ENCODE results near the gene RABEP2. TPM values are rescaled to one million over a fixed set of nuclear protein-coding genes. Genes with fewer than 3 reads are reported as not detected.

The RABEP2 gene
- polyA plus RNA-seq, 1 donor from 2014 or later, result 31.7 TPM

DNA sequence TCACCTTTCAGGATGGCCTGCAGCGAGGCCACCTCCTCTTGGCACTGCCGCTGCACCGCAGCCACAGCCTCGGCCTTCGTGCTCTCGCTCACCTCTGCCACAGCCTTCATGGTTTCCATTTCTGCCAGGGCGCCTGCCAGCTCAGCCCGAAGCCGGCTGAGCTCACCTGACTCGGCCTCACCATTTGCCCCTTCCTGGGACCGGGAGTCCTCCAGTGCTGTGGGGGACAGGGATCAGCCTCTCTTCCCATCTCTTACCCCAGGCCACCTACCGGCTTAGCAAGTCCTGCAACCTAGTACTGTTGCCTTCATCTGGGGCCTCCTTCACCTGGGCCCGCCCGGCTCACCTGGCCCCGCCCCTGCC, 658 bp downstream of the RABEP2 start:
- peaks cover 25 to 30% (median 29%) of the 10 kb centered on the region in 3 donors for H3K4me1 Mint-ChIP-seq
- H3K36me3 Mint-ChIP-seq, result no peaks in the 10 kb centered on the region
- H3K27ac Mint-ChIP-seq, result peak overlapping the region; percentile 88 to 96 (median 95)
- H3K4me3 Mint-ChIP-seq, result peak overlapping the region; percentile 91 to 98 (median 96)
- H3K27me3 Mint-ChIP-seq, result no peaks in the 10 kb centered on the region
- H3K9me3 Mint-ChIP-seq, result no peaks in the 10 kb centered on the region

GRCh38 chr16:28923652-28924398, 1.2 kb downstream of the RABEP2 start:
- peaks cover 25 to 30% (median 26%) of the 10 kb centered on the region in 3 donors for H3K4me1 Mint-ChIP-seq
- no peaks in the 10 kb centered on the region for H3K9me3 Mint-ChIP-seq
- peak overlapping the region; percentile 88 to 96 (median 95) for H3K27ac Mint-ChIP-seq
- no peaks in the 10 kb centered on the region for H3K27me3 Mint-ChIP-seq
- H3K36me3 Mint-ChIP-seq, result no peaks in the 10 kb centered on the region
- peak overlapping the region; percentile 91 to 98 (median 96) for H3K4me3 Mint-ChIP-seq

GRCh38 chr16:28923231-28923587, 1.8 kb downstream of the RABEP2 start:
- no peaks in the 10 kb centered on the region for H3K36me3 Mint-ChIP-seq
- no peaks in the 10 kb centered on the region for H3K27me3 Mint-ChIP-seq
- peak overlapping the region; percentile 88 to 96 (median 95) for H3K27ac Mint-ChIP-seq
- peak overlapping the region; percentile 91 to 98 (median 96) for H3K4me3 Mint-ChIP-seq
- no peaks in the 10 kb centered on the region for H3K9me3 Mint-ChIP-seq
- H3K4me1 Mint-ChIP-seq, result peaks cover 25 to 29% (median 25%) of the 10 kb centered on the region in 3 donors

DNA sequence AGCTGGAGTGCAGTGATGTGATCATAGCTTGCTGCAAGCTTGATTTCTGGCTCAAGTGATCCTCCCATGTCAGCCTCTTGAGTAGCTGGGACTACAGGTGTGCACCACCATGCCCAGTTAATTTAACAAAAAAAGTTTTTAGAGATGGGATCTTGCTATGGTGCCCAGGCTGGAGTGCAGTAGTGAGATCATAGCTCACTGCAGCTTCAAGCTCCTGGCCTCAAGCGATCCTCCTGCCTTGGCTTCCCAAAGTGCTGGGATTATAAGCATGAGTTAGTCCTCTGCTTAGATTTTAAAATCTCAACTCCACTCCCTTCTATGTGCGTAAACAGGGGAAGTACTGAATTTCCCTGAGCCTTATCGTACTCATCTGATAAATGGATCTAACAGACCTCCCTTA, 6.3 kb downstream of the RABEP2 start:
- Mint-ChIP-seq H3K4me3 (no peak overlapping the region), H3K9me3 (no peaks in the 10 kb centered on the region), H3K4me1 (peaks cover 15 to 25% (median 20%) of the 10 kb centered on the region in 3 donors), H3K27me3 (no peaks in the 10 kb centered on the region), H3K27ac (no peak overlapping the region), H3K36me3 (peaks cover 3% of the 10 kb centered on the region)

GRCh38 chr16:28917095-28917494, 7.9 kb downstream of the RABEP2 start:
- peaks cover 5% of the 10 kb centered on the region for H3K36me3 Mint-ChIP-seq
- no peak overlapping the region for H3K4me3 Mint-ChIP-seq
- peaks cover 10 to 12% (median 11%) of the 10 kb centered on the region in 3 donors for H3K4me1 Mint-ChIP-seq
- no peaks in the 10 kb centered on the region for H3K9me3 Mint-ChIP-seq
- H3K27ac Mint-ChIP-seq, result peak overlapping the region in 2 of 3 donors; percentile 8 to 59
- H3K27me3 Mint-ChIP-seq, result no peaks in the 10 kb centered on the region

DNA sequence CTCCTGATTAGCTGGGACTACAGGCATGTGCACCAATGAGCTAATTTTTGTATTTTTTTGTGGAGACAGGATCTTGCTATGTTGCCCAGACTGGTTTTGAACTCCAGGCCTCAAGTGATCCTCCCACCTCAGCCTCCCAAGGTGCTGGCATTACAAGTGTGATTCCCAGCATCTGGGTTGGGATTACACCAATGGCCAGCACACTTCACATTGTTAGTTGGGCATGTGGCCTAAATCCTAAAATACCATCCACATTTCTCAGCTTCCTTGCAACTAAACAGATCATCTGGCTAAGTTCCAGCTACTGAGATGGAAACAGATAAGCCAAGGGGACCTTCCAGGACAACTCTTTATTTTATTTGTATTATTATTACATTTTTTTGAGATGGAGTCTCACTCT, 9.9 kb downstream of the RABEP2 start:
- H3K27me3 Mint-ChIP-seq, result no peaks in the 10 kb centered on the region
- H3K4me1 Mint-ChIP-seq, result peaks cover 7 to 14% (median 10%) of the 10 kb centered on the region in 3 donors
- H3K36me3 Mint-ChIP-seq, result peaks cover 5% of the 10 kb centered on the region
- no peak overlapping the region for H3K27ac Mint-ChIP-seq
- no peaks in the 10 kb centered on the region for H3K9me3 Mint-ChIP-seq
- no peak overlapping the region for H3K4me3 Mint-ChIP-seq

GRCh38 chr16:28913946-28914724, 10.9 kb downstream of the RABEP2 start:
- Mint-ChIP-seq H3K4me1 (peaks cover 10 to 14% (median 11%) of the 10 kb centered on the region in 3 donors), H3K36me3 (peaks cover 5% of the 10 kb centered on the region), H3K27ac (peak overlapping the region in 1 of 3 donors; percentile 57), H3K4me3 (no peak overlapping the region), H3K27me3 (no peaks in the 10 kb centered on the region), H3K9me3 (no peaks in the 10 kb centered on the region)

DNA sequence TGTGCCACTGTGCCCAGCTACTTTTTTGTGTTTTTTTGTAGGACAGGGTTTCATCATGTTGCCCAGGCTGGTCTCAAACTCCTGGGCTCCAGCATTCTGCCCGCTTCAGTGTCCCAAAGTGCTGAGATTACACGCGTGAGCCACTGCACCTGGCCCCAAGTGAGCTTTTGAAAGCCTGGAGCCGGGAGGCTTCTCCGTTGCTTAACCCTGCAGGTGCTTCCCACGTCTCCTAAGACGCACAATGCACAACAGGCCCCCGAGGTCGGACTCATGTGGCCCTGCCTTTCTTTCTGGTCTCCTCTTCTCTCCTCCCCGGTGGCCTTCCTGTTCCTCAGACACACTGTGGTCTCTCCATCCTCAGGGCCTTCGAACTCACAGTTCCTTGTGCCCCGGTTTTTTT, 12.5 kb downstream of the RABEP2 start:
- Mint-ChIP-seq H3K4me3 (no peak overlapping the region), H3K36me3 (peaks cover 5% of the 10 kb centered on the region), H3K4me1 (peaks cover 10 to 14% (median 11%) of the 10 kb centered on the region in 3 donors), H3K27ac (peak overlapping the region in 1 of 3 donors; percentile 68), H3K27me3 (no peaks in the 10 kb centered on the region), H3K9me3 (no peaks in the 10 kb centered on the region)

DNA sequence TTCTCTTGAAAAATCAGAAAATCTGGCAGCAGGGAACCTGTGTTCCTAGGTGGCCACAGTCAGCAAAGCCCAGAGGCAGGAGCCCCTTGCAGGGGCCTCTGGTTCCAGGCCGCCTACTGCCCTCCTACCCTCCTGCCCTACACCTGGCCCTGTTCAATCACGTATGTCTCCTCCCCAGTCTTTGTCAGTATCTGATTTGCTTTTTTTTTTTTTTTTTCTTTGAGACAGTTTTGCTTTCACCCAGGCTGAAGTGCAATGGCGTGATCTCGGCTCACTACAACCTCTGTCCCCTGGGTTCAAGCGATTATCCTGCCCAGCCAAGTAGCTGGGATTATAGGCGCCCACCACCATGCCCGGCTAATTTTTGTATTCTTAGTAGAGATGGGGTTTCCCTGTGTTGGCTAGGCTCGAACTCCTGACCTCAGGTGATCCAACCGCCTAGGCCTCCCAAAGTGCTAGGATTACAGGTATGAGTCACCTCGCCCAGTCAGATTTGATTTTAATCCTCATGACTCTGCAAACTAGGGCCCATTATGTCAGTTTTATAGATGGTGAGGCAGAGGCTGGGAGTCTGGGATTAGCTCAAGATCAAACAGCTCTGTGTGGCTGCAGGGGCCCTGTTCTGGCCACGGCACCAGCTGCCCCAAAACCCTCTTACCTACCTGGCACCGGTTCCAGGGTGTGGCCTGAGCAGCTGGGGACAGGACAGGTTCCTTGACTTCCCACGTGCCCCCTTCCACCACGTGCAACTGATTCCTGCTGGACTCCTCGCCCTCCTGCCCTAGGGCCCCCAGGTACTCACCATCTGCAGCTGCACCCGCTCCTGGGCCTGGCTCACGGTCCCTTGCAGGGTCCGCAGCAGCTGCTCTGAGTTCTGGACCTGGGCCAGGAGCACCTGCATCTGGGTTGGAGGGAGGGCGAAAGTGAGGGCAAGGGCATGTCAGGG, 14.7 kb downstream of the RABEP2 start:
- Mint-ChIP-seq H3K4me3 (peak overlapping the region in 3 of 4 donors; percentile 16 to 81 (median 78)), H3K4me1 (peaks cover 5 to 11% (median 7%) of the 10 kb centered on the region in 3 donors), H3K36me3 (peaks cover 3% of the 10 kb centered on the region), H3K27ac (peak overlapping the region in 2 of 3 donors; percentile 83 to 93), H3K9me3 (no peaks in the 10 kb centered on the region), H3K27me3 (no peaks in the 10 kb centered on the region)

DNA sequence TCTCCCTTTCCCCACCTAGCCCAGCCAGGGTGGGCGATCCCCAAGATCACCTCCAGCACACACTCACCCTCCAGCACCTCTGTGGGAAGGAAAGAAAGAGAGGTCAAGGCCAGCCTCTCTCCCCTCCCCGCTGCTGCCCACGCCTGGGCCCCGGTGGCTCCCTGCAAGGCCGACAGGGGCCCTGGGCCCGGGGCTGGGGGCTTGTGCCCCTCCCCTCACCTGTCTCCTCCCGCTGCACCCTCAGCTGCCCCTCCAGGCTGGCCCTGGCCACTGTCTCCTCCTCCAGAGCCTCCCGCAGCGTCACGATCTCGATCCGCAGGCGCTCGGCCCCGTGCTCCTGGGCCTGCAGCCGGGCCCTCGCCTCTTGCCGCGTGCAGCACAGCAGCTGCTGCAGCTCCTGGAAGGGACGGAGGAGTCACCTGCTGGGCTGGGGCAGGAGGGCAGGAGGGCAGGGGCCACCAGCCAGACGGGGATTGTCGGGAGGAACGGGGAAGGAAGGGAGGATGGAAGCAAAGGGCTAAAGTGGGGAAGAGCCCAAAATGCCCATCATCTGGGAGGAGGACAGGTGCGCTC, 19.2 kb downstream of the RABEP2 start:
- Mint-ChIP-seq H3K27ac (no peak overlapping the region), H3K36me3 (no peaks in the 10 kb centered on the region), H3K9me3 (no peaks in the 10 kb centered on the region), H3K27me3 (no peaks in the 10 kb centered on the region), H3K4me1 (peaks cover 5 to 19% (median 9%) of the 10 kb centered on the region in 3 donors), H3K4me3 (no peak overlapping the region)

DNA sequence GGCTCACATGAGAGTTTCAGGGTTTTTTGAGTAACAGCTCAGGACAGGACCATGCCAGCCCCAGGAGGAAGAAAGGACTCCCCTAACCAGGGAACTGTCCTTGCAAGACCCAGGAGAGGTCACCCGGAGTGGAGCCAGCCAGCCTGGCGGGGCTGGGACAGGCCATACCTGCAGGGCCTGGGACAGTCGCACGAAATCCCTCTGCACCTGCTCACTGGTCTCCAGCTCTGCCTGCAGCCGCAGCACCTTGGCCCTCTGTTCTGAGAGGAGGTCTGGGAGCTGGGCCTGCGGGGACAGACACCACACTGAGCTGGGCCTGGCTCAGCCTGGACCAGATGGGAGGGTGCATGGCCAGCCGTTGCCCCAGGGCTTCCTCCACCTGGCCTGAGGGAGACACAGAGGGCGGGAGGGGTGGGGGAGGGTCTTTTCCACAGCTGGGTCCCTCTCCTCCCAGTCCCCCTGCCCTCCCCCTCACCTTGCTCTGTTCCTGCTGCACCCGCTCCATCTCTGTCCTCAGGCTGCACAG, 19.7 kb downstream of the RABEP2 start:
- Mint-ChIP-seq H3K4me3 (no peak overlapping the region), H3K27me3 (no peaks in the 10 kb centered on the region), H3K4me1 (peaks cover 4 to 17% (median 7%) of the 10 kb centered on the region in 3 donors), H3K36me3 (peaks cover under 1% of the 10 kb centered on the region), H3K27ac (no peak overlapping the region), H3K9me3 (no peaks in the 10 kb centered on the region)

DNA sequence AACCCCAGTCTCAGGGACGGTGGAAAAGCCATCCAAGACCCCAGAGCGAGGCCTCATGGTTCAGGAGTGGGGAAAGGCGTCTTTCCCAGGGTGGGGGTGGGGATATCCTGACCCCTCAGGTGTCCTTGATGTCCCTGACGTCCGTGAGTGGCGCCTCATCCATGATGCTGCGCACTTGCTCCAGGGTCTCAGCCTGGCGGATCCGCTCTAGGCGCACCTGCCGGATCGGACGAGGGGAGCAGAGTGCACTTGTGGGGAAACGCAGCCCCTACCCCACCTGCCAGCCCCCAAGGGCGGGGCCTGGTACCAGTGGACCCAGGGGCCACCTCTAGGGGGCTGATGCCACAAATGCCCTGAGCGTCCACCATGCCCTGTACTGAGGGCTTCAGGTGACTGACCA, 20.2 kb downstream of the RABEP2 start:
- peaks cover 1% of the 10 kb centered on the region for H3K36me3 Mint-ChIP-seq
- H3K4me3 Mint-ChIP-seq, result no peak overlapping the region
- no peak overlapping the region for H3K27ac Mint-ChIP-seq
- H3K4me1 Mint-ChIP-seq, result peaks cover 0 to 14% (median 4%) of the 10 kb centered on the region in 3 donors
- H3K27me3 Mint-ChIP-seq, result no peaks in the 10 kb centered on the region
- H3K9me3 Mint-ChIP-seq, result no peaks in the 10 kb centered on the region

GRCh38 chr16:28904363-28904762, 20.7 kb downstream of the RABEP2 start:
- peaks cover 1% of the 10 kb centered on the region for H3K36me3 Mint-ChIP-seq
- H3K4me1 Mint-ChIP-seq, result peaks cover 0 to 14% (median 4%) of the 10 kb centered on the region in 3 donors
- H3K9me3 Mint-ChIP-seq, result no peaks in the 10 kb centered on the region
- H3K27me3 Mint-ChIP-seq, result no peaks in the 10 kb centered on the region
- no peak overlapping the region for H3K4me3 Mint-ChIP-seq
- H3K27ac Mint-ChIP-seq, result no peak overlapping the region

Data from IgD-negative memory B cell (primary cell).